H7 (cell line): Measurements from ENCODE around the gene KRTAP5-6. TPM values are rescaled to one million over a fixed set of nuclear protein-coding genes. Genes with fewer than 3 reads are reported as not detected.
"Not testable (repeated sequence)": the region's sequence is repeated elsewhere in the genome, so short reads cannot be mapped to it uniquely, and the experiment has no call there.

Experiments used
- DNase-seq: peaks from one replicate; pipeline ENCODE4 v3.0.0; 2012
- H3K27me3 ChIP-seq: 2 replicates; pipeline ENCODE4 v1.6.0; 2011; ENCODE audit warnings: mild to moderate bottlenecking, low read length; ENCODE audit not compliant: control insufficient read depth, insufficient read depth
- H3K36me3 ChIP-seq: replicated peaks from 2 replicates; pipeline ENCODE4 v1.5.1; 2011; ENCODE audit warnings: low read length; ENCODE audit not compliant: control insufficient read depth, insufficient read depth
- H3K4me3 ChIP-seq: 2 replicates; pipeline ENCODE4 v1.5.1; 2011; ENCODE audit warnings: low read depth, mild to moderate bottlenecking, control low read depth, low read length, moderate library complexity; ENCODE audit not compliant: insufficient read depth
- total RNA-seq: library from RNA; depleted of rRNA; stranded (reverse); fragments of >200 nt; shearing (Covaris generic); gene quantifications from 2 replicates; pipeline ENCODE4 v1.2.3, GENCODE V29; 2014

Gene KRTAP5-6
- total RNA-seq, 1 experiment from 2014 or later = not detected

DNA sequence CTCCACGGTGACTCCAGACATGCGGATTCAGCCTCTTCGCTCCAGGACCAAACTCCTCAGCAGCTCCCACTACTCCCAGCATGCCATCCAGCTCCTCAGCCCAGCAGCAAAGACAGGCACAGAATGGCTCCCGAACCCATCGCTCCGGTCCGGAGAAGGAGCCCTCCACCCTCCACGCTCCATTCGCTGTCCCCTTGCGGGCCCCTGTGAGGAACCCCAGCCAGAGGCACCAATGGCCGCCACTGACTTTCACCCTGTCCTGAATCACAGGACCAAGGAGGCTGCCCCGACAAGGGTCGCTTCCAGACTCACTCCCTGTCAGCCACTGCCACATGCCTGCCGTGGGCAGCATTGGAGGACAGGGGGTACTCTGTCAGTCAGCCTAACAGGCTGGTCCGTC lies 10.8 kb upstream of the KRTAP5-6 start:
- H3K4me3 ChIP-seq, H3K27me3 ChIP-seq, DNase-seq, H3K36me3 ChIP-seq: not testable (repeated sequence)

DNA sequence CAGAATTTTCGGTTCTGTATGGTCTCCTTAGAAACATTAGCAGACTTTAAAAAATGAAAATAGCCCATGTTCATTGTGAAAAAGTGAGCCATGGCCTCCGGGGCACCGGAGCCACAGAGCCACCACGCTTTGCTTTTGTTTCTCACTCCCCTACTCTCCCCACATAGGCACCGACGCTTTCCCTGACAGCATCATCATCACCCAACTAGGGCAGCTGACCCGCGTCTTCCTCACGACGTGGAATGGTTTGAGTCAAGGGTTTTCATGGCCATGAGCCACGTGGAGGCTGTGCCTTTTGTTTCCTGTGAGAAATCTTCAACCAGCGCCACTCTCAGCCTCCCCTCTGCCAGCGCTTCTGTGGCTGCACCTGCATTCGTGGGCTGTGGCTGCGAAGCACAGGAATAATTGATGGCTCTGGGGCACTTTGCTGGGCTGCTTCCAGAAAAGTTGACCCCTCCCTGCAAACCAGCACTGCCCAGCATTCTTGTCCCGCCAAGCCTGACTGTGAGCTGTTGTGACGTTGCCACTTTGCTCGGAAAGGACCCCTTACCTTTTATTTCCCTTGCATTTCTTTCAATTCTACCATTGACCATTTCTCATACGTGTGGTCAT lies 8.6 kb upstream of the KRTAP5-6 start:
- not testable (repeated sequence) for H3K36me3 ChIP-seq, H3K27me3 ChIP-seq, H3K4me3 ChIP-seq, DNase-seq

DNA sequence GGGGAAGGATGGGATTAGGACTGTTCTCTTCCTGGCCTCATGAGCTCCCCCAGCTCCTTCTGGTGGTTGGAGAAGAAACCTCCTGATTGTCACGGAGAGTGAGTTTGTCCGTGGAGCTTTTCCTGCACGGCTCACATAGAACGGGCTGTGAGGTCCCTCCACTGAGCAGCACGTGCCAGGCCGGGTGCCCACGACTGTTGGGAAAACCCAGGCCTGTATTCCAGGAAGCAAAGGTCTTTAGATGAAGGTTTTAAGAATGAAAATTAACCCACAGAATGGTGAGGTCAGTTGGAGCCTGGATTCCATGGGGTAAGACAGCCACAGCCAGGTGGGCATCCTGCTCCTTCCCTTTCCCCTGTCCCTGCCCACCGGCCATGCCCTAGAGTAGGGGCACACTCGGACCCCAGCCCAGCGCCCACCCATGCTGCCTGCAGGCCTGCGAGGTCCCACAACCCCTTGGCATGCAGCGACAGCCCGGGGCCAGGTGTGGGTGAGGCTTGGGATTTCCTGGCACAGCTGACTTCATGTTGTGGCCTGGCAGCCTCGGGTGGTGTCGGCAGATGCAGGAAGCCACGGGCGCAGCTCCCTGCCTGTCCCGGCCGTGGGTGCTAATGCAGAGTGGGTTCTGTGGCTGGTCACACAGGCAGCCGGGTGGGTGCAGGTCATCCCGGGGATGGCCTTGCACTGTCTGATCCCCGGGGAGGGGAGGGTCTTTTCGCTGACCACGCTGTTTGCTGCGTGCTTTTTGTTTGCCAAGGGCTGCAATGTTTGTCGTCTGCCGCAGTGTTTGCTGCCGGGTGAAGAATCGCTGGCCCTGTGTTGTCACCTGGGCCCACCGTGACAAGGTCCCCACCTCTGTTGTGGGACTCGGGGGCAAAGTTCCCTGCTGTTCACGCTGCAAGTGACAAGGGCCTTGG lies 7.5 kb upstream of the KRTAP5-6 start:
- H3K4me3 ChIP-seq, DNase-seq, H3K36me3 ChIP-seq, H3K27me3 ChIP-seq: not testable (repeated sequence)

DNA sequence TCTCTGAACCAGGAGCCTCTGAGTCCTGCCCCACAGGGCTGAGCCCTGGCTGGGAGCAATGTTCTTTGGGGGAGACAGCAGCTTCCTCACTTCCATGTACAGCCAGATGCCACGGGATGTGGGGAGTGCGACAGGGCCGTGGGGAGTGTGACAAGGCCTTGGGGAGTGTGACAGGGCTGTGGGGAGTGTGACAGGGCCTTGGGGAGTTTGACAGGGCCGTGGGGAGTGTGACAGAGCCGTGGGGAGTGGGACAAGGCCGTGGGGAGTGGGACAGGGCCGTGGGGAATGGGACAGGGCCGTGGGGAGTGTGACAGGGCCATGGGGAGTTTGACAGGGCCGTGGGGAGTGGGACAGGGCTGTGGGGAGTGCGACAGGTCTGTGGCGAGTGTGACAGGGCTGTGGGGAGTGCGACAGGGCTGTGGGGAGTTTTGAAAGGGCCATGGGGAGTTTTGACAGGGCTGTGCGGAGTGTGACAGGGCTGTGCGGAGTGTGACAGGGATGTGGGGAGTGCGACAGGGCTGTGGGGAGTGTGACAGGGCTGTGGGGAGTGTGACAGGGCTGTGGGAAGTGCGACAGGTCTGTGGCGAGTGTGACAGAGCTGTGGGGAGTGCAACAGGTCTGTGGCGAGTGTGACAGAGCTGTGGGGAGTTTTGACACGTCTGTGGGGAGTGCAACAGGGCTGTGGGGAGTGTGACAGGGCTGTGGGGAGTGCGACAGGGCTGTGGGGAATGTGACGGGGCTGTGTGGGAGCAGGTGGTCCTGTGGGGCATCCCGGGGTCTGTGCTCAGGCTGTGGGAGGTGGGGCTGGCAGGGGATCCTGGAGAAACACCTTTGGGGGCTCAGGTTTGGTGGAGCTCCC lies 6.6 kb upstream of the KRTAP5-6 start:
- DNase-seq = no peak
- no peak overlapping the region for H3K4me3 ChIP-seq
- H3K27me3 ChIP-seq = peaks cover 3% of the 10 kb centered on the region
- no peaks in the 10 kb centered on the region for H3K36me3 ChIP-seq

DNA sequence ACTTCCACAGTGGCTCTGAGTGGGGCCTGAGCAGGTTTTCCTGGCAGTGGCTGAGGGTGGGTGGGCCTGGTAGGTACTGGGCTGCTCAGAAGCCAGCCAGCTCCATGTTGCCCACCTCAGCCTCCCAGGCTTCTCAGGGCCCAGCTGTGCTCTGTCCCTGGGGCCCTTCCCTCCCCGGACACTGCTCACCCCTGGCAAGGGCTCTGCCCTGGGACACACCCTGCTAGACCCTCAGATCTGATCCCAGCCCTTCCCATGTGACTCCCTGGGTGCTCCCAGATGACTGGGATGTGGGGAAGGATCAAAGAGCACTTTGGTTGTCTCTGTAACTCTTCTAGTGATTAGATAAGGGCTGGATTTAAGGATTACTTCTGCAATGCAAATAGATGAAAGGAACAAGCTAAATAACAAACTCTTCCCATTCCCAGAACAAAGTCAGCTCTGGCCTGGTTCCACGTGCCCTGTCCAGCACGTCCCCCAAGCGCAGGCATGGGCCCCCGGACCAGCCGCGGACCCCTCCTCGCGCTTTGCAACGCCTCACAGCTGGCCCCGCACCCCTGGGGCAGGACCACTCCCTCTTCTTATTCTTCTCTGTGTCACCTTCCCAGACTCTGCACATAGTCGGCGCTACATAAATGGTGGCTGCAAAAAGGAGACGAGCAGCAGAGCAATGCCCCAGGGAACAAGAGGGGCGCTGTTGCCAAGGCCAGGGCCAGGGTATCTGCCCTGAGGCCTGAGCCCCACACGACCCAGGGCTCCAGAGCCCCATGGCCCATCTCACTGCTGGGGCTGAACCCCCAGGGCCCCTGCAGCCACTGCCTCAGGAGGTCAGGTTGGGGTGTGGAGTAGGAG lies 5.7 kb upstream of the KRTAP5-6 start:
- DNase-seq = peak; percentile 65
- H3K27me3 ChIP-seq = peaks cover 3% of the 10 kb centered on the region
- no peak overlapping the region for H3K4me3 ChIP-seq
- no peaks in the 10 kb centered on the region for H3K36me3 ChIP-seq

GRCh38 chr11:1691878-1692707 lies 4.9 kb upstream of the KRTAP5-6 start:
- Histone ChIP-seq H3K36me3 (no peaks in the 10 kb centered on the region), H3K4me3 (no peak overlapping the region), H3K27me3 (peaks cover 3% of the 10 kb centered on the region)
- peak; percentile 51 for DNase-seq

DNA sequence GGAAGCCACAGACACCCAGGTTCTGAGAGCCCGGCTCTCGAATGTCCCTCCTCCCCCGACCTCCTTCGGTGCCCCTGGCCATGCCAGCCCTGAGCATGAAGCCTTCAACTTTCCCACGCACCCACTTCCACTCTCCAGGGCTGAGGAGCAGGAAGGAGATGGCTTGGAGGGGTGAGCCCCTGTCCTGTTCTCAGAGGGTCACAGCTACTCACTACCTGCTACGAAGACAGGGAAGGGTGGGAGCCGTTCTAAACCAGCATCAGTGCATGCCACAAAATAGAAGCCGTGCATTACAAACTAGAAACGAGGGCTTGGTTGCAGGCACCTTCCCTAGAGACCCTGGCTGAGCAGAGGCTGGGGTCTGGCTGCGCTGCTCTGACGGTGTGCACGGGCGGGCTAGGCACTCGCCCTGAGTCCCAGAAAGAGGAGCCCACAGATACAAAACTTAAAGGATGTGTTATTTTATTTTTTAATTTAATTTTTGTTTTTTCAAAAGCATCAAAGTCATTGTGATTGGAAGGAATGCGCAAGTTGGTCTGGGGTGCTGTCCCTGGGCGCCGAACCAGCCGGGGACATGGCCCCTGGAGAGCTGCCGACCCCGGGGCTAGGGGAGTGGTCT lies 4.2 kb upstream of the KRTAP5-6 start:
- DNase-seq = no peak
- Histone ChIP-seq H3K36me3 (no peaks in the 10 kb centered on the region), H3K4me3 (no peak overlapping the region), H3K27me3 (peaks cover 3% of the 10 kb centered on the region)

DNA sequence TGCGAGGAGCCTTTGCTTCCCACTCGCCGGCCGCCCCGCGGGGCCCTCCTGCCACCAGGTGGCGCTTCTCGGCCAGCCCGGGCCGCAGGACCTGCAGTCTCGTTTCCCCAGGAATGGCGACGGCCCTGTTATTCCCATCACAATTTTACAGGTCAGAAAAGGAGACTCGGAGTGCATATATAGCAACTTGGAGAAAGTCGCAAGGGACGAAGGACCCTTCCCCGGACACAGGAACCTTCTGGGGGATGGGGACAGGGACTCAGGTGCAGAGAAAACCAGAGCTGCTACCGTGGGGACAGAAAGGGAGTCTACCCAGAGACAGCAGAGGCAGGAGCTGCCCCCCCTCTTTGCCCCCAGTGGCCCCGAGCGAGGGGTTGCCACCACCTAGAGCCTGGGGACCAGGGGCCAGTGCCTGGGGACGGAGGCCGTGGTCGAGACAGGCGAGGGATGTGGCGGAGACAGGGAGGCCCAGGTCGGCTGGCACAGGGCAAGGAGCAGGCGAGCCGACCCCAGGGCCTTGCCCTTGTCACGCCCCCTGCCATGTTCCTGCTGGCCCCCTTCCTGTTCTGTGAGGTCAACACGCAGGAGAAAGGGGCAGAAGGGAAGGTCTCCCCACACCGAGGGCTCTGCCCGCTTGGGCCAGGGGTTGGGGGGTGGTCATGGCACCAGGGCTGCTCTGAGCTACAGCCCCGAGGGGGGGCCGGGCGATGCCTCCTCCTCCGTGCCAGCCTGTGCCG lies 3.5 kb upstream of the KRTAP5-6 start:
- Histone ChIP-seq H3K36me3 (no peaks in the 10 kb centered on the region), H3K27me3 (peaks cover 3% of the 10 kb centered on the region), H3K4me3 (peak overlapping the region; percentile 40)
- DNase-seq = peak; percentile 98

GRCh38 chr11:1694064-1694845 lies 2.7 kb upstream of the KRTAP5-6 start:
- Histone ChIP-seq H3K27me3 (peaks cover 3% of the 10 kb centered on the region), H3K4me3 (peak overlapping the region; percentile 40), H3K36me3 (no peaks in the 10 kb centered on the region)
- DNase-seq = peak; percentile 98

- DNase-seq = no peak
- peaks cover 3% of the 10 kb centered on the region for H3K27me3 ChIP-seq
- no peak overlapping the region for H3K4me3 ChIP-seq
- no peaks in the 10 kb centered on the region for H3K36me3 ChIP-seq
Observed at GRCh38 chr11:1694846-1695547, 2.0 kb upstream of the KRTAP5-6 start.

GRCh38 chr11:1695548-1696108 lies 1.4 kb upstream of the KRTAP5-6 start:
- DNase-seq = no peak
- H3K36me3 ChIP-seq = no peaks in the 10 kb centered on the region
- peaks cover 3% of the 10 kb centered on the region for H3K27me3 ChIP-seq
- no peak overlapping the region for H3K4me3 ChIP-seq
